ENCODE data around the gene ZCCHC14. TPM values are rescaled to one million over a fixed set of nuclear protein-coding genes. Genes with fewer than 3 reads are reported as not detected.

ZCCHC14 gene
- total and polyA plus RNA-seq, 4 donors = 7.4 to 31.1 (median 19.3) TPM

DNA sequence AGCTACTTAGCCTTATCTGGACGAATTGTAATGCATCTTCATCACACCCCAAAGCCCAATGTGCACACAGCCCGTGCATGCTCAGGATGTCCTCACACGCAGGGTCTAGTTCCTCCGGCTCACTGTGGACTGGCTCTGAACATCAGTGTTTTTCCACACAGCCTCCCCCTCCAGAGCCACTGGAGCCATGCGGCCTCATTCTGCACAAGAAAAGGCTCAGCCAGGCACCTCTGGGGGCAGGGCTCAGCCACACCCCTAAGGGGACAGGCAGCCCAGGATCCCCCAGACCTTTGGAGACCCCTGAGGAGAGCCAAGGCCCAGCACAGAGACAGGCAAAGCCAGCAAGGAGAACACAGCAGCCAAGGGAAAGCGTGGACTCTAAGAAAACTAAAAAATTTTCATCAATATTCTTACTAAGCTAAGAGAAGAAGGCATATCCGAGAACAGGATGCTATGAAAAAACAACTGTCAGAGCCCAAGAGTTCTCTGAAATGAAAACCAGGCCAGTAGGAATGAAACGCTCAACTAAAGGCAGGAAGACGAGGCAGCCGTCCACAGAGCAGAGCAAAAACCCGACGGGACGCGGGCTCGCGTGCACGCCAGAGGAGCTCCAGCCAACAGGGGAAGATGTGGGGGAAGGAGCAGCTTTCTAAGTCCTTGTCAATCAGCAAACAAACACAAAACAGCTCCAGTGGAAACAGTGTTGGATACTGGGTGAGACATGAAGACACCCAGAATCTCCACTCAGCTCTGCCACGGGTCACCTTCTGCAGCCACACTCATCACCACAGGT is 66.2 kb downstream of the ZCCHC14 start:
- Histone ChIP-seq H3K27ac (ENCODE audit: low read depth in 1 of 2, low read length in 1 of 2) (no peak overlapping the region), H3K4me1 (ENCODE audit: control insufficient read depth in 5 of 5, insufficient read depth in 5 of 5, low read length in 5 of 5) (no peaks in the 10 kb centered on the region), H3K36me3 (ENCODE audit: control insufficient read depth in 4 of 4, insufficient read depth in 4 of 4, low read length in 4 of 4) (peaks cover 0 to 22% (median 16%) of the 10 kb centered on the region in 4 donors), H3K27me3 (ENCODE audit: control insufficient read depth in 3 of 3, insufficient read depth in 3 of 3, low read length in 2 of 3) (no peaks in the 10 kb centered on the region), H3K9ac (ENCODE audit: insufficient read depth in 1 of 2, low read length in 2 of 2) (peak overlapping the region in 1 of 2 donors; percentile 11), H3K9me3 (ENCODE audit: control insufficient read depth in 4 of 4, insufficient read depth in 3 of 4, low read length in 3 of 4) (no peaks in the 10 kb centered on the region), H3K4me3 (no peak overlapping the region)
- 86 to 87% methylated on average over 18 of the region's 18 CpGs for WGBS, 2 donors
- DNase-seq (no peak), ATAC-seq (ENCODE audit: insufficient read depth, low FRiP score) (no peak)
- TF ChIP-seq CTCF (IDR thresholded peaks at IDR 0.05; ENCODE audit: control extremely low read depth, extremely low read depth) = no peak

- no peak overlapping the region for H3K27ac ChIP-seq (ENCODE audit: low read depth in 1 of 2, low read length in 1 of 2)
- no peaks in the 10 kb centered on the region for H3K27me3 ChIP-seq (ENCODE audit: control insufficient read depth in 3 of 3, insufficient read depth in 3 of 3, low read length in 2 of 3)
- H3K4me3 ChIP-seq = no peak overlapping the region
- DNase-seq = no peak
- H3K9ac ChIP-seq (ENCODE audit: insufficient read depth in 1 of 2, low read length in 2 of 2) = no peak overlapping the region
- no peaks in the 10 kb centered on the region for H3K9me3 ChIP-seq (ENCODE audit: control insufficient read depth in 4 of 4, insufficient read depth in 3 of 4, low read length in 3 of 4)
- TF ChIP-seq CTCF (IDR thresholded peaks at IDR 0.05; ENCODE audit: control extremely low read depth, extremely low read depth) = no peak
- peaks cover 0 to 26% (median 21%) of the 10 kb centered on the region in 4 donors for H3K36me3 ChIP-seq (ENCODE audit: control insufficient read depth in 4 of 4, insufficient read depth in 4 of 4, low read length in 4 of 4)
- ATAC-seq (ENCODE audit: insufficient read depth, low FRiP score) = no peak
- 91 to 95% methylated on average over 12 of the region's 12 CpGs for WGBS, 2 donors
- no peaks in the 10 kb centered on the region for H3K4me1 ChIP-seq (ENCODE audit: control insufficient read depth in 5 of 5, insufficient read depth in 5 of 5, low read length in 5 of 5)
These were observed 66.9 kb downstream of the ZCCHC14 start for GRCh38 chr16:87425941-87426340.

- Histone ChIP-seq H3K27me3 (ENCODE audit: control insufficient read depth in 3 of 3, insufficient read depth in 3 of 3, low read length in 2 of 3) (no peaks in the 10 kb centered on the region), H3K36me3 (ENCODE audit: control insufficient read depth in 4 of 4, insufficient read depth in 4 of 4, low read length in 4 of 4) (peaks cover 0 to 37% (median 26%) of the 10 kb centered on the region in 4 donors), H3K27ac (ENCODE audit: low read depth in 1 of 2, low read length in 1 of 2) (no peak overlapping the region), H3K9me3 (ENCODE audit: control insufficient read depth in 4 of 4, insufficient read depth in 3 of 4, low read length in 3 of 4) (no peaks in the 10 kb centered on the region), H3K4me3 (no peak overlapping the region), H3K4me1 (ENCODE audit: control insufficient read depth in 5 of 5, insufficient read depth in 5 of 5, low read length in 5 of 5) (no peaks in the 10 kb centered on the region), H3K9ac (ENCODE audit: insufficient read depth in 1 of 2, low read length in 2 of 2) (no peak overlapping the region)
- WGBS, 2 donors = 84 to 88% methylated on average over 12 of the region's 12 CpGs
- no peak for TF ChIP-seq CTCF (IDR thresholded peaks at IDR 0.05; ENCODE audit: control extremely low read depth, extremely low read depth)
- no peak for ATAC-seq (ENCODE audit: insufficient read depth, low FRiP score)
- DNase-seq = no peak
These were observed 68.6 kb downstream of the ZCCHC14 start for GRCh38 chr16:87424266-87424665.

Measured in lung (tissue), 12 donors.